Measurements from ENCODE around the gene TBX1.

The TBX1 gene

GRCh38 chr22:19753090-19753842, 7.3 kb upstream of the TBX1 start:
- H4K20me1 ChIP-seq (ENCODE audit: insufficient read depth, low read length), result peaks cover 4% of the 10 kb centered on the region

GRCh38 chr22:19753996-19754700, 6.4 kb upstream of the TBX1 start:
- Histone ChIP-seq H3K79me2 (ENCODE audit: insufficient read depth, low read length) (no peaks in the 10 kb centered on the region), H3K27ac (ENCODE audit: low read length) (no peak overlapping the region), H3K4me1 (ENCODE audit: insufficient read depth, low read length) (no peaks in the 10 kb centered on the region), H3K9me3 (ENCODE audit: insufficient read depth, low read length, severe bottlenecking) (no peaks in the 10 kb centered on the region), H3K27me3 (ENCODE audit: insufficient read depth, low read length, poor library complexity) (no peaks in the 10 kb centered on the region), H3K9ac (ENCODE audit: low read depth, low read length) (no peak overlapping the region), H3K4me3 (ENCODE audit: low read depth in 1 of 2, low read length in 2 of 2) (no peak overlapping the region), H3K4me2 (ENCODE audit: insufficient read depth, low read length) (no peak overlapping the region), H3K36me3 (ENCODE audit: insufficient read depth, low read length) (no peaks in the 10 kb centered on the region), H4K20me1 (ENCODE audit: insufficient read depth, low read length) (peaks cover 4% of the 10 kb centered on the region), H2AFZ (ENCODE audit: low read depth, low read length) (no peak overlapping the region)
- no peak for TF ChIP-seq EZH2 (IDR thresholded peaks at IDR 0.05; ENCODE audit: borderline replicate concordance, low read depth, low read length, severe bottlenecking)
- ATAC-seq (ENCODE audit: insufficient read depth, low read depth) (no peak), DNase-seq (no peak)

More at GRCh38 chr22:19753090-19753842, 7.3 kb upstream of the TBX1 start:
- Histone ChIP-seq H3K4me3 (ENCODE audit: low read depth in 1 of 2, low read length in 2 of 2) (no peak overlapping the region), H3K9me3 (ENCODE audit: insufficient read depth, low read length, severe bottlenecking) (no peaks in the 10 kb centered on the region), H3K4me2 (ENCODE audit: insufficient read depth, low read length) (no peak overlapping the region), H3K27ac (ENCODE audit: low read length) (no peak overlapping the region), H2AFZ (ENCODE audit: low read depth, low read length) (no peak overlapping the region), H3K9ac (ENCODE audit: low read depth, low read length) (no peak overlapping the region), H3K79me2 (ENCODE audit: insufficient read depth, low read length) (no peaks in the 10 kb centered on the region), H3K36me3 (ENCODE audit: insufficient read depth, low read length) (no peaks in the 10 kb centered on the region), H3K27me3 (ENCODE audit: insufficient read depth, low read length, poor library complexity) (no peaks in the 10 kb centered on the region), H3K4me1 (ENCODE audit: insufficient read depth, low read length) (no peaks in the 10 kb centered on the region)
- no peak for TF ChIP-seq EZH2 (IDR thresholded peaks at IDR 0.05; ENCODE audit: borderline replicate concordance, low read depth, low read length, severe bottlenecking)
- TF ChIP-seq, protein P1, sequence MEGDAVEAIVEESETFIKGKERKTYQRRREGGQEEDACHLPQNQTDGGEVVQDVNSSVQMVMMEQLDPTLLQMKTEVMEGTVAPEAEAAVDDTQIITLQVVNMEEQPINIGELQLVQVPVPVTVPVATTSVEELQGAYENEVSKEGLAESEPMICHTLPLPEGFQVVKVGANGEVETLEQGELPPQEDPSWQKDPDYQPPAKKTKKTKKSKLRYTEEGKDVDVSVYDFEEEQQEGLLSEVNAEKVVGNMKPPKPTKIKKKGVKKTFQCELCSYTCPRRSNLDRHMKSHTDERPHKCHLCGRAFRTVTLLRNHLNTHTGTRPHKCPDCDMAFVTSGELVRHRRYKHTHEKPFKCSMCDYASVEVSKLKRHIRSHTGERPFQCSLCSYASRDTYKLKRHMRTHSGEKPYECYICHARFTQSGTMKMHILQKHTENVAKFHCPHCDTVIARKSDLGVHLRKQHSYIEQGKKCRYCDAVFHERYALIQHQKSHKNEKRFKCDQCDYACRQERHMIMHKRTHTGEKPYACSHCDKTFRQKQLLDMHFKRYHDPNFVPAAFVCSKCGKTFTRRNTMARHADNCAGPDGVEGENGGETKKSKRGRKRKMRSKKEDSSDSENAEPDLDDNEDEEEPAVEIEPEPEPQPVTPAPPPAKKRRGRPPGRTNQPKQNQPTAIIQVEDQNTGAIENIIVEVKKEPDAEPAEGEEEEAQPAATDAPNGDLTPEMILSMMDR (IDR thresholded peaks at IDR 0.05; ENCODE audit: borderline replicate concordance, extremely low read depth, low read length, poor library complexity, severe bottlenecking), result peak; percentile 40
- DNase-seq (no peak), ATAC-seq (ENCODE audit: insufficient read depth, low read depth) (no peak; the same call in 2 of the 3 replicates)

GRCh38 chr22:19754701-19755144, 5.9 kb upstream of the TBX1 start:
- no peak for TF ChIP-seq EZH2 (IDR thresholded peaks at IDR 0.05; ENCODE audit: borderline replicate concordance, low read depth, low read length, severe bottlenecking)
- TF ChIP-seq, protein P1 (IDR thresholded peaks at IDR 0.05; ENCODE audit: borderline replicate concordance, extremely low read depth, low read length, poor library complexity, severe bottlenecking), result no peak
- Histone ChIP-seq H3K4me1 (ENCODE audit: insufficient read depth, low read length) (no peaks in the 10 kb centered on the region), H3K27me3 (ENCODE audit: insufficient read depth, low read length, poor library complexity) (no peaks in the 10 kb centered on the region), H3K9ac (ENCODE audit: low read depth, low read length) (no peak overlapping the region), H4K20me1 (ENCODE audit: insufficient read depth, low read length) (peaks cover 4% of the 10 kb centered on the region), H2AFZ (ENCODE audit: low read depth, low read length) (no peak overlapping the region), H3K36me3 (ENCODE audit: insufficient read depth, low read length) (no peaks in the 10 kb centered on the region), H3K79me2 (ENCODE audit: insufficient read depth, low read length) (no peaks in the 10 kb centered on the region), H3K9me3 (ENCODE audit: insufficient read depth, low read length, severe bottlenecking) (no peaks in the 10 kb centered on the region), H3K4me3 (ENCODE audit: low read depth in 1 of 2, low read length in 2 of 2) (no peak overlapping the region), H3K4me2 (ENCODE audit: insufficient read depth, low read length) (no peak overlapping the region), H3K27ac (ENCODE audit: low read length) (no peak overlapping the region)
- no peak for ATAC-seq (ENCODE audit: insufficient read depth, low read depth)
- DNase-seq, result no peak

DNA sequence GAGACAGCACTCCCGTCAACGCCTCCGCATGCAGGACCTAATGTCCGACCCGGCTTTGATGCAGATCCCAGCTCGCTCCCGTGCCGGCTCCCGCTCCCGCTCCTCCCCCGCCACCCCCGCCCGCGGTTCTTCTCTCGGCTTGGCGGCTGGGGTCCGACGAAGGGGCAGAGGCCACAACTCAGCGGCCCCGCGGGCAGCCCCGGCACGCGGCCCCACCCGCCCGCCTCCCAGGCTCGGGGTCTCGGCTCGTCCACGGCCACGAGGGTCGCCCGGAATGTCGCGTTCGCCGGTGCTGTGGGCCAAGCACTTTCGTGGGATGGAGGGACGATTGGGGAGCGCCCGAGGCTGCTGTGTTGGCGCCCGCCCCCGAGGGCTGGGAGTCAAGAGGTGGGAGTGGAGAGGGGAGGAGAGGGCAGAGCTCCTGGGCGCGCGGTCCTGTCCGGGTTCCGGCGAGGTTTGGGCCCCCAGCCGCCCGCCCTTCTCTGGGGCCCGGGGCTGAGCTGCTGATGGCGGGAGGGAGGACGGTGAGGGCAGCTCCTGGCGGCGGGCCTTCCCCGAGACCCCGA, 5.3 kb upstream of the TBX1 start:
- no peaks in the 10 kb centered on the region for H3K36me3 ChIP-seq (ENCODE audit: insufficient read depth, low read length)
- peaks cover 4% of the 10 kb centered on the region for H4K20me1 ChIP-seq (ENCODE audit: insufficient read depth, low read length)
- H3K79me2 ChIP-seq (ENCODE audit: insufficient read depth, low read length), result no peaks in the 10 kb centered on the region
- H3K4me3 ChIP-seq (ENCODE audit: low read depth in 1 of 2, low read length in 2 of 2), result no peak overlapping the region
- no peaks in the 10 kb centered on the region for H3K4me1 ChIP-seq (ENCODE audit: insufficient read depth, low read length)
- H3K9ac ChIP-seq (ENCODE audit: low read depth, low read length), result no peak overlapping the region
- no peak for DNase-seq
- ATAC-seq (ENCODE audit: insufficient read depth, low read depth), result no peak
- no peak overlapping the region for H3K27ac ChIP-seq (ENCODE audit: low read length)
- H3K9me3 ChIP-seq (ENCODE audit: insufficient read depth, low read length, severe bottlenecking), result no peaks in the 10 kb centered on the region
- no peaks in the 10 kb centered on the region for H3K27me3 ChIP-seq (ENCODE audit: insufficient read depth, low read length, poor library complexity)
- TF ChIP-seq, protein P1 (IDR thresholded peaks at IDR 0.05; ENCODE audit: borderline replicate concordance, extremely low read depth, low read length, poor library complexity, severe bottlenecking), result no peak
- no peak for TF ChIP-seq EZH2 (IDR thresholded peaks at IDR 0.05; ENCODE audit: borderline replicate concordance, low read depth, low read length, severe bottlenecking)
- no peak overlapping the region for H2AFZ ChIP-seq (ENCODE audit: low read depth, low read length)
- no peak overlapping the region for H3K4me2 ChIP-seq (ENCODE audit: insufficient read depth, low read length)

All from DND-41 (cell line).